Endothelial cell of umbilical vein (primary cell): Measurements from ENCODE around the gene GFI1B. TPM values are rescaled to one million over a fixed set of nuclear protein-coding genes. Genes with fewer than 3 reads are reported as not detected.

Experiments
- BruUV-seq: library from RNA; stranded (reverse); fragments of 400-500 nt; replicated peaks from 2 replicates; lab custom pipeline; 2021; lab: Mats Ljungman, UMichigan
- CTCF ChIA-PET: fragments of 300-600, 350-600 bp; sonication (Branson Sonifier 250); formaldehyde crosslinking; loops from one replicate; lab custom pipeline; 2021; ENCODE audit warnings: antibody characterized with exemption, inconsistent platforms; lab: Charles Lee
- POLR2A ChIA-PET: fragments of 300-600, 350-600 bp; sonication (Branson Sonifier 250); formaldehyde crosslinking; loops from one replicate; lab custom pipeline; 2021; ENCODE audit warnings: antibody characterized with exemption, inconsistent platforms; lab: Charles Lee
- DNase-seq: peaks from one replicate; pipeline ENCODE4 v3.0.0-alpha.2; 2011; ENCODE audit warnings: low read depth, low spot score
- FAIRE-seq: peaks from 2 replicates; lab custom pipeline; 2011; peaks lifted over from hg19 to GRCh38; lab: Jason Lieb, UNC
- H2AFZ ChIP-seq: 2 replicates; pipeline ENCODE4 v1.6.0; 2012; ENCODE audit warnings: low read depth, low read length, control low read depth, inconsistent platforms
- H3K27ac ChIP-seq: 2 replicates; pipeline ENCODE4 v1.5.1; 2011; ENCODE audit warnings: low read depth, mild to moderate bottlenecking, control low read depth, low read length, moderate library complexity; ENCODE audit not compliant: insufficient read depth
- H3K27me3 ChIP-seq, 2 experiments: 2 replicates each; pipeline versions ENCODE4 v1.6.0 to v1.6.1; 2011; ENCODE audit warnings: low read length in 2 of 2, mixed read lengths in 1 of 2; ENCODE audit not compliant: control insufficient read depth in 2 of 2, insufficient read depth in 2 of 2
- H3K36me3 ChIP-seq, 2 experiments: 2 replicates in 1 of 2; 3 replicates in 1 of 2; pipeline ENCODE4 v1.5.1; 2011; ENCODE audit warnings: low read length in 2 of 2, mild to moderate bottlenecking in 1 of 2, moderate library complexity in 1 of 2; ENCODE audit not compliant: control insufficient read depth in 2 of 2, insufficient read depth in 2 of 2; ENCODE audit errors: extremely low read depth in 1 of 2
- H3K4me1 ChIP-seq: 3 replicates; pipeline ENCODE4 v1.5.1; 2011; ENCODE audit warnings: mild to moderate bottlenecking, low read length; ENCODE audit not compliant: control insufficient read depth, insufficient read depth; ENCODE audit errors: extremely low read depth
- H3K4me2 ChIP-seq: 2 replicates; pipeline ENCODE4 v1.6.1; 2011; ENCODE audit warnings: low read length, control low read depth, mixed read lengths; ENCODE audit not compliant: insufficient read depth
- H3K4me3 ChIP-seq, 3 experiments: fragments of 200-600 bp in 1 of 3; sonication (generic), shearing (Covaris generic) in 1 of 3; replicated peaks in 1 of 3; 2 replicates each; pipeline ENCODE4 v1.5.1; 2011 to 2016; ENCODE audit warnings: control low read depth in 3 of 3, low read length in 3 of 3, mild to moderate bottlenecking in 2 of 3, inconsistent platforms in 1 of 3, low read depth in 1 of 3, moderate library complexity in 1 of 3; ENCODE audit not compliant: insufficient read depth in 1 of 3
- H3K79me2 ChIP-seq: 2 replicates; pipeline ENCODE4 v1.6.0; 2012; ENCODE audit warnings: low read length, inconsistent platforms; ENCODE audit not compliant: control insufficient read depth, insufficient read depth
- H3K9ac ChIP-seq: replicated peaks from 2 replicates; pipeline ENCODE3; 2011; ENCODE audit warnings: low read length, control low read depth; ENCODE audit not compliant: insufficient read depth; ENCODE audit errors: extremely low read depth
- H3K9me1 ChIP-seq: replicated peaks from 3 replicates; pipeline ENCODE4 v1.6.0; 2011; ENCODE audit warnings: mild to moderate bottlenecking, low read length; ENCODE audit not compliant: control insufficient read depth, insufficient read depth; ENCODE audit errors: extremely low read depth
- H3K9me3 ChIP-seq: replicated peaks from 2 replicates; pipeline ENCODE4 v1.5.1; 2012; ENCODE audit warnings: low read length, inconsistent platforms; ENCODE audit not compliant: control insufficient read depth, insufficient read depth
- H4K20me1 ChIP-seq: replicated peaks from 2 replicates; pipeline ENCODE3; 2011; ENCODE audit warnings: mild to moderate bottlenecking, low read length; ENCODE audit not compliant: control insufficient read depth, insufficient read depth; ENCODE audit errors: extremely low read depth
- CTCF ChIP-seq, 2 donors: IDR thresholded peaks; 1 replicate in 1 of 2; 2 replicates in 1 of 2; pipeline ENCODE4 v1.5.1; 2011; ENCODE audit warnings: low read length in 2 of 2, mild to moderate bottlenecking in 2 of 2, moderate library complexity in 2 of 2, control low read depth in 1 of 2, inconsistent platforms in 1 of 2, low read depth in 1 of 2; ENCODE audit not compliant: insufficient read depth in 1 of 2; ENCODE audit errors: extremely low read depth in 1 of 2
- EZH2 ChIP-seq: IDR thresholded peaks from 2 replicates; pipeline ENCODE4 v1.6.1; 2012; ENCODE audit warnings: borderline replicate concordance, low read depth, mild to moderate bottlenecking, moderate library complexity, low read length, inconsistent platforms; ENCODE audit not compliant: severe bottlenecking
- FOS ChIP-seq: IDR thresholded peaks from 2 replicates; pipeline ENCODE4 v1.6.1; 2011; ENCODE audit warnings: mild to moderate bottlenecking, low read length, moderate library complexity, borderline replicate concordance; ENCODE audit not compliant: insufficient read depth
- GATA2 ChIP-seq: IDR thresholded peaks from 2 replicates; pipeline ENCODE4 v1.7.0; 2011; ENCODE audit warnings: low read depth, mild to moderate bottlenecking, moderate library complexity, mixed read lengths, low read length; ENCODE audit not compliant: insufficient read length, insufficient read depth
- JUN ChIP-seq: IDR thresholded peaks from 2 replicates; pipeline ENCODE4 v1.6.1; 2011; ENCODE audit warnings: borderline replicate concordance, low read depth; ENCODE audit not compliant: insufficient read length, insufficient read depth
- MAX ChIP-seq: IDR thresholded peaks from 2 replicates; pipeline ENCODE4 v1.6.1; 2011; ENCODE audit not compliant: insufficient read depth, insufficient read length
- MYC ChIP-seq: IDR thresholded peaks from one replicate; pipeline ENCODE4 v1.6.1; 2011; ENCODE audit warnings: mild to moderate bottlenecking, low read depth, low read length
- POLR2A ChIP-seq: IDR thresholded peaks from 2 replicates; pipeline ENCODE4 v1.6.1; 2012; ENCODE audit warnings: low read depth, mild to moderate bottlenecking, control low read depth, low read length
- POLR2AphosphoS5 ChIP-seq: IDR thresholded peaks from 2 replicates; pipeline ENCODE4 v1.6.1; 2012; ENCODE audit warnings: low read depth, mild to moderate bottlenecking, control low read depth, low read length, moderate library complexity; ENCODE audit not compliant: insufficient read depth
- dilution Hi-C: fragments of 300-500 bp; cut with MboI; formaldehyde crosslinking; loops from one replicate; pipeline ENCODE4 v1.15.0; 2019; ENCODE audit warnings: low sequenced_read_pairs; ENCODE audit not compliant: extremely low pct_ligation_motif_present
- intact Hi-C: fragments of 100-400 bp; cut with micrococcal nuclease; formaldehyde crosslinking; loops from one replicate; pipeline ENCODE4 v1.10.0; 2022
- polyA plus RNA-seq, 4 experiments: library from polyadenylated mRNA; depleted of rRNA in 3 of 4; stranded (reverse) in 3 of 4; unstranded in 1 of 4; fragments of >200 nt; gene quantifications; 2 replicates each; pipeline versions ENCODE4 v1.2.1 to v1.2.3, GENCODE V29; 2011 to 2012; ENCODE audit warnings: missing spikeins in 1 of 4
- total RNA-seq: library from RNA; stranded (reverse); gene quantifications from 2 replicates; pipeline ENCODE4 v1.2.3, GENCODE V29; 2021

The GFI1B gene
- total and polyA plus RNA-seq, 2 donors (not counting 3 experiments of a cell fraction or from before 2014, with no cell fraction given): 0.04 TPM; not detected in 1

- ChIA-PET POLR2A (interaction anchor here (0.6 to 1.2 kb wide), 2 partner anchors 35 to 208 kb away, joined by 4 to 6 read pairs; no protein-coding TSS in a partner anchor), CTCF (interaction anchor here (1.1 to 2.2 kb wide), 7 partner anchors 9 to 113 kb away, joined by 3 to 34 read pairs (median 4); partner anchors contain the start of gene GFI1B)
- H3K36me3 ChIP-seq: peaks cover 0 to 2% of the 10 kb centered on the region in 2 experiments
- peak overlapping the region; percentile 78 for H3K4me2 ChIP-seq
- H3K9ac ChIP-seq: peak overlapping the region; percentile 94
- no peak for TF ChIP-seq CTCF (IDR thresholded peaks at IDR 0.05; ENCODE audit: extremely low read depth in 1 of 2, insufficient read depth in 1 of 2, low read depth in 1 of 2, low read length in 2 of 2)
- TF ChIP-seq MYC: no peak
- TF ChIP-seq POLR2AphosphoS5: no peak
- no peak for TF ChIP-seq GATA2
- no peak for TF ChIP-seq JUN
- TF ChIP-seq FOS: no peak
- TF ChIP-seq POLR2A: no peak
- no peak for TF ChIP-seq MAX
- TF ChIP-seq EZH2: no peak
- DNase-seq: no peak
- peaks cover 8% of the 10 kb centered on the region for H3K4me1 ChIP-seq
- H3K79me2 ChIP-seq: peaks cover 53% of the 10 kb centered on the region
- dilution Hi-C loops: no loop called here
- H2AFZ ChIP-seq: peak overlapping the region; percentile 96
- no TSS peak for BruUV-seq
- intact Hi-C loops: no loop called here
- H3K9me1 ChIP-seq: no peaks in the 10 kb centered on the region
- no peaks in the 10 kb centered on the region for H3K9me3 ChIP-seq
- peak overlapping the region; percentile 69 for H3K27ac ChIP-seq
- no peaks in the 10 kb centered on the region for H4K20me1 ChIP-seq
- no peak for FAIRE-seq
- H3K27me3 ChIP-seq: no peaks in the 10 kb centered on the region
- peak overlapping the region; percentile 85 to 93 (median 92) for H3K4me3 ChIP-seq
These were observed 52.6 kb downstream of the GFI1B start for GRCh38 chr9:133031130-133031422.
